Inferior parietal cortex (tissue), 1 donor: Measurements from ENCODE around the gene ANKMY2.
"Not testable (repeated sequence)": the region's sequence is repeated elsewhere in the genome, so short reads cannot be mapped to it uniquely, and the experiment has no call there.

Experiments
- DNase-seq: peaks from one replicate; pipeline ENCODE4 v3.0.0-alpha.2; 2016; ENCODE audit errors: extremely low spot score

ANKMY2 gene

DNA sequence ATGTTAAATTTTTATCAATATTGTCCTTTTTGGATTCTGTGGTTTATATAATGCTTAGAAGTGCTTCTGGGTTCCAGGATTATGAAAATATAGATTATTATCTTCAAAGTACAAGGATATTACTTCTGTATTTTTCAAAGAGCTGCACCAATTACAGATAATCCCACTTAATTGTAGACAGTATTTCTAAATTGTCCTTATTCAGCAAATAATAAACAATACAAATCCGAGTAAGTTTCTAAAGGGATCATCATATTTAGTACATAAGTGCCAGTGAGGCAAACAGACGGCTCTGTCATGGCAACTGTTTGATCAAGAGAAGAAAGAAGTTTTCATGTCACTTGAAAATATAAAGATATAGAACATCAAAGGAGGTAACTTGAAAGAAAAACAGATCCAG lies 19.2 kb downstream of the ANKMY2 start:
- no peak for DNase-seq

DNA sequence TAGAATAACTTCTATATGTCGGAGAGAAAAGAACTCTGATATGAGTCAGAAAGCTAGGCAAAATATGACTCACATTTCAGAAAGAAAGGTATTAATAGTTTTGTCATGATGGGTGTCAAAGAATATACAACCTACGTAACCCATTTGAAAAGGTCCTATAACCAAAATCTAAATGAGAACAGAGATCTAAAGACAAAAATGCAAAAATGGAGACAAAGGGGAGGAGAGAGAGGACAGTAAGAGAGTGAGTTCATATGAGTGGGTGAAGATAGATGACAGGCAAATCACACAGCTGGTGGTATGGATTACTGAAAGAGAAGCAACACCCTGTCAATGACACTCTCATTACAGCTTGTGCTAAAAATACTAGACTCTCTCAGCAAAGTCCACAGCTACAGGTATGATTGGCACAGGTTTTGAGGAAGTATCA lies 25.6 kb downstream of the ANKMY2 start:
- DNase-seq, result no peak

DNA sequence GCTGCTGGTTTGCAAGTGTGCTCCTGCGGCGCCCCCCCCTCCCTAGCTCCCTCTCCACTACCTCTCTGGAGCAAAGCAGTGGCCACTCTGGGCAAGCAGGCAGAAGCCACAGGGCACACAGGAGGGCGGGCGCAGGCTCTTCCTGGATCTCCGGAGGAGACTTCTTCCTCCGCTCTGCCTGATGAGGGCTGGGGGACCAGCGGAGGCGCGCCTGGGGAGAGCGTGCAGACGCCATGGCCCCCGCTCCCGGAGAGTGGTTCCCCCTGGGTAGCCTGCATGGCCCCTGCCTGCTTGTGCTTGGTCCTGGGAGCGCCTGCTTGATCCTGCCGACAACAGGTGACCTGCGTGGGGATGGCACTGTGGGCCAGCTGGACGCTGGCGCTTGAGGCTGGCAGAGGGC lies 29.0 kb downstream of the ANKMY2 start:
- DNase-seq, result no peak

GRCh38 chr7:16616122-16616521 lies 29.4 kb downstream of the ANKMY2 start:
- no peak for DNase-seq

DNA sequence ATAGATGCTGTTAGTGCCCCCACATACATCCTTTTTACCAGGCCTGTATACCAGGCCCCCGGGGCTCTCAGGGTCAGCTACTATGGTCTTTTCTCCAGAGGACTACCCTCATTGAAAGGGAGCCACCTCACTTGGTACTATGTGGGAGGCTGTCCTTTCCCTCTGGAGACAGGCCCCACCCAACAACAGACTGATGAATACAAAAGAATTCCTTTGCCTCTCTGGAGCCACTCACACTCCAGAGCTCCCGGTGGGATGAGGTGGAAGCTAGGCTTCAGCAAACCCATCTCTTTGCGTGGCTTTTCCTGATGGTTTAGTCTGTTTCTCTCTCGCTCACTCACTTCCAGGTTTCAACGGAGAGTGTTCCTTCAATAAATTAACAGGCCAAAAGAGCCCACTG lies 30.3 kb downstream of the ANKMY2 start:
- no peak for DNase-seq

DNA sequence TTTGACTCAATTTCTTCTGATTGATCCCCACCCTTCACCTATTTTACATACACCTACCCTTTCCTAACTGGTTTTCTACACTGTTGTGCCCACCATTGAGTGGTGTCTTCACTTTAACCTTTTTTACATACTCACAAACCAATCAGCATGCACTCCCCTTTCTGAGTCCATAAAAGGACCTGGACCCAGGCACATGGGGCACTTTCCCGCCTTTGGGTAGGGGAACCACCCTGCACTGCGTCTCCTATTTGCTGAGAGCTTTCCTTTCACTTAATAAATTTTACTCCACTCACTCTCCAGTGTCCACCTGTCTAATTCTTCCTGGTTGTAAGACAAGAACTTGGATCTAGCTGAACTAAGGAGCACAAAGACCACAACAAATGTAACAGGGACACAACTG lies 33.8 kb downstream of the ANKMY2 start:
- DNase-seq, result no peak

DNA sequence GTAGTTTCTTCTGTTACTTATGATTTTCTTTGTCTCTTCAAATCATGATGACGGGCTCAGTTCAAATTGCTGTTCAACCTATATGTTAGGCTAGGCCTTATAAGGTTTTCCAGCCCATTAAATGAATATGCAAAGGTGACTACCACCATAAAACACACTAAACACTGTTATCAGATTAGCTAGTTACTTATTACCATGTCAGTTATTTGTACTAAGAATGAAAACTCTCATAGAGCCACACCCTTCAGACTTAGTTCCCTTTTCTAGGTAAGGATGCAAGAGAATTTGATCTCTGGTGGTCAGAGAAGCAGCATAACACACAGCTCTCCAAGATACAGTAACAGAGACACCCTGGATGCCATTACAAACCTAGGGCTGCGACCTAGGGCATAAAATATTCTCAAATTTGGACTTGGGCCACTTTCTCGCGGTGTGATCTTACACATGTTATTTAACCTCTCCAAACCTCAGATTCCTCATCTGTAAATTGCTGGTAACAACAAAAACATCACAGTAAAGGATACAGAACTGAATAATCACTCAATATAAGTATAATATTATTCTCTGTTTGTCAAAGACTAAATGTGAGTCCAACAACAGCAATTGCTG lies 35.6 kb downstream of the ANKMY2 start:
- DNase-seq, result no peak

DNA sequence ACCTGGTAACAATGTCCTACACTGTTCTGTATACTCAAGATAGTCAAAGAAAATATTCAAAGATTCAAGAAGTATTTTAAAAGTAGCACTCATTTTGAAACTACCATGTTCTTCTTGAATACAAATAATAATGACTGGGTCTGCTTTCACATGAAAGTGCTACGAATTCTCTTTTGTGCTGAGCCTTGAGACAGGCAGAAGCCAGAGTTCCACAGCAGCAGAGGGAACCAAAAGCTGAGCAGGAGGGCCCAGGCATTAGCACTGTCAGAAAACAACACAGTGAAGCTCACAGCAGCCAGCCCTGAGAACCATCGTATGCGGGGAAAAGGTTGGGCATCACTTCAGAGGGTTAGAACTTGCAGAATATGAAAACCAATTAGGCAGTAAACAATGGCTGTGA lies 38.9 kb downstream of the ANKMY2 start:
- no peak for DNase-seq

DNA sequence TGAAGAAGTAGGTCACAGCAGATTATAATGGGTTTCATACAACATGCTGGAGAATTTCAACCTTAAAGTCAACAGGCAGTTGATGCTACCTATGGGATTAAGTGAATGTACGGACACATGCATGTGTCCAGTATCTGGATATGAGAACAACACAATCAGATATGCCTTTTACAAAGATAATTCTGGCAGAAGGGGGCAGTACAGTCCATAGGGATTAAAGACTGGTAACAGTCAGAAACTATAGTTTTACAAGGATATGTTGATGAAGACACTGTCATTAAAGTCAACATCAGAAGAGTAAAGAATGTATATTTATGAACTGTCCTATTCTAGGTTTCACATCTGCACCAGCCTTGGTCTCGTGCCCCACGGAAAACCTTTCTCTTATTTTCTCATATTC lies 41.5 kb downstream of the ANKMY2 start:
- peak; percentile 49 for DNase-seq

DNA sequence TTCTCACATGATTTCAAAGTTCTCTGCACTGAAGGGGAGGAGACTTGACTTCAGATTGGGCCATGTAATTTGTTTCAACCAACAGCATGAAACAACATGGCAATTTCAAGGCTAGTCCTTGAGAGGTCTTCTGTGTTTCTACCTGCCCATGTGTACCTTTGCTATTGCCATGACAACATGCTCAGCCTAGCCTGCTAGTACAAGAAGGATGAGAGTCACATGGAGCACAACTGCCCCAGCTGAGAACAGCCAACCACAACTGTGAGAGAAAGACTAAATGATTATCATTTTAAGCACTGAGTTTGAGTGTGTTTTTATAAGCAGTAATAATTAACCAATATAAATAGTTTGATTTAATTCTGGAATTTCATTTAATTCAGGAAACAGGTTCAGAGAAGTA lies 41.9 kb downstream of the ANKMY2 start:
- DNase-seq, result no peak

- no peak for DNase-seq
Observed at GRCh38 chr7:16599860-16600259, 45.7 kb downstream of the ANKMY2 start.

- DNase-seq, result no peak
Observed at GRCh38 chr7:16598015-16598414, 47.5 kb downstream of the ANKMY2 start.

DNA sequence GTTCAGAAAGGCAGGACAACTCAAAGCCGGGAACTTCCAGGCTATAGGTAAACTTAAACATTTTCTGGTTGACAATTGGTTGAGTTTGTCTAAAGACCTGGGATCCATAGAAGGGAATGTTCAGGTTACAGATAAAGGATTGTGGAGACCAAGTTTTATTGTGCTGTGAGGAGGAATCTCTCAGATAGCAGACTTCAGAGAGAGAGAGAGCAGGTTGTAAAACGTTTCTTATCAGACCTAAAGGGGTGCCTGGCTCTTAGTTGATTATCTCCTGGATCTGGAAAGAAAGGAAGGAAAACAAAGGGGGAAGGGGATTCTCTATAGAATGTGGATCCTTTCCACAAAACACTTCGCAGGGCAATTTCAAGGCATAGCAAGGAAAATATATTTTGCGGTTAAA lies 50.0 kb downstream of the ANKMY2 start:
- not testable (repeated sequence) for DNase-seq

DNA sequence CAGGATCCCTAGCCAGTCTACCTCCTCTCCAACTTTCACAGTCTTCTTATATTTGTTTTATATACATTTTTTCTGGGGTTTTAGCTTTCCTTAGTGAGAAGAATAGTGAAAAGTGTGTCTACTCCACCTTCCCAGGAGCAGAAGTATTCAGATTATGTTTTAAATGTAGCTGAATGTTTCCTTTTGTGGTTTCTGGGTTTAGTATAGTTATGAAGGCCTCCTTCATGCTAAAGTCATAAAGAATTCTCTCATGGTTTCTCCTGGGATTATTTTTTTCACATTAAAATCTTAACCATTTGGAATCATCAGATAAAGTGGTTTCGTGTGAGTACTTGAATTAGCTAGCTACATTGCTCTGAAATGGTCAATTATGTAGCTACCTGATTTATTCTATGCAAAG lies 50.9 kb downstream of the ANKMY2 start:
- no peak for DNase-seq

GRCh38 chr7:16594061-16594460 lies 51.5 kb downstream of the ANKMY2 start:
- DNase-seq, result no peak

GRCh38 chr7:16592395-16592794 lies 53.2 kb downstream of the ANKMY2 start:
- DNase-seq, result no peak

- no peak for DNase-seq
Observed at GRCh38 chr7:16590424-16590823, 55.1 kb downstream of the ANKMY2 start.

DNA sequence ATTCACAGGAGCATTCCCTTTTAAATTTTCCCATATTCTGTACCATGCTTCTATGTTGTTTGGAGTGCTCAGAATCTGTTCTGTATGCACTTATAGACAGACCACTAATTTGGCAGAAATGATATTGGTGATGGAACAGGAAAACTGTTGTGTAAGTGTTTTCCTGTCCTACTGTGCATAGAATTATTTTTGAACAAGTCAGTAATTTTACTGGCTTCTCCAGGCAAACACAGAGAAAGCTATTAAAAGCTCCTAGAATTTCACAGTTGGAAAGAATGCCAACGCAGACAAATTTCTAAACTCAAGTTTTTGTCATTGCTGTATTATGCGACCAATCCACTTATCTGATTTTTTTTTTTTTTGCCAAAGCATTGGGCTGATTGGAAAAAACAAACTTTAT lies 55.7 kb downstream of the ANKMY2 start:
- DNase-seq, result peak; percentile 39

DNA sequence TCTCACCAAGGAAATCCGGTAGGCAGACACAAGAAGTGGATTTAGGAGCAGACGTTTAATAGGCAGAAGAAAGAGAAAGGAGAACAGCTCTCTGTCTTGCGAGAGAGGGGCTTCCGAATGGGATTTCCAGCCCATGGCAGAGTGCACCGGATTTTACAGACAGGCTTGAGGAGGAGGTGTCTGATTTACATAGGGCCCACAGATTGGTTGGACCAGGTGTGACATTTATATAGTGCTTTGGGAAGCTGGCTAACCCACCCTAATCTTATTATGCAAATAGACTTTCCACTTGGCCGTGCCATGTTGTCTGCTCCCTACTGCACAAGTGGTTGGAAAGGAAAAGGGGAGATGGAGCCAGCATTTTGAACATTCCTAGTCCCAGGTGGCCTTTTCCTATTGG lies 57.8 kb downstream of the ANKMY2 start:
- DNase-seq, result no peak

- no peak for DNase-seq
Observed at GRCh38 chr7:16587129-16587528, 58.4 kb downstream of the ANKMY2 start.

DNA sequence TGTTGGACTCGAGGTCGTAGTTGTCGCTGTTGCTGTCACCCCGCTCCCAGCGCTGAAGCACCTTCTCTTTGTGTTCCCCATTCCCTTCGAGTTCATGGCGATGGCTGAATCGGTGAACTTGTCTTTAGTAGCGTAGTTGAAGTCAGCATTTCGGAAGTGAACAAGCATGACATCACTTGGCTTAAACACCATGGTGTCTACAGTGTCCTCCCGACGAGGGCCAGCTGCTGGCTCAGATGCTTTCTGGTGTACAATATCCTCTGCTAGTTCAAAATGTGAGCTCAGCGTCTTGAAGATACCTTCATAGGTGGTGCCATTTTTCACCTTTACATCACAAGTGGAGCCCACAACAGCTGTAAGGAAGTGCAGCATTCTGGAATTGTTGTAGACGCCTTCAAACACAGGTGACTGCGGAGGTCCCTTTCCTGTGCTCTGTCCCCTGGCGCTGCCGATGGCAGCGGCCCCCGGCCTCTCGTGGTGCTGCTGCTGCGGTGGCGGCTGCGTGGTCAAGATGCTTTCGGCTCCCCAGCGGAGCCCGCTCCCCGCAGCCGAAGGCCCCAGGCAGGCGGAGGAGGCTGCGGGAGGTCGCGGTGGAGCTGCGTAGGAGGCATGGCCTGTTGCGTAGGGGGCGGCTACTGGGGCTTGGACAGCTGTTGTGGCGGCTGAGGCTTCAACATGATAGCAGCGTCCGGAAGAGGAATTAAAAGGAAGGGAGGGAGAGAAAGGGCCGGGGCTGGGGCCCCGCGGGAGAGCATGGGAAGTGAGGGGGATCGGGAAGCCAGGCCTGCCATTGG lies 59.3 kb downstream of the ANKMY2 start:
- DNase-seq, result no peak

- no peak for DNase-seq
Observed at GRCh38 chr7:16585540-16585939, 60.0 kb downstream of the ANKMY2 start.

DNA sequence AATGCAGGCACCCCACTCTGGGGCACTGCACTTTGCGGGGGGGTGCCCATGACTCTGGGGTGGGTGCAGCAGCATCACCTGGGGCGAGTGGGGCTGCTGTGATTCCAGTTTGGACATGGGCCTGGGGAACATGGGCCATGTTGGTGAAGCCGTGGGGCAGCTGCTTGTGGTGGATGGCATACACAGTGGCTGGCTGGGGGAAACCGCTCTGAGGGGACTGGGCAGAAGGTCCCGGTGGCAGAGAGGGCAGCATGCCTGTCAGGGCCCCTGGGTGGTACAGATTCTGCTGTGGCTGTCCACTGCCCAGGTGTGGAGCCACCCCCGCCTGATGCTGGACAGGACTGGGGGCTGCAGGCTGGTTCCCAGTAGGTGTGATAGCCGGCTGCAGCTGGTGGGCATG lies 61.7 kb downstream of the ANKMY2 start:
- no peak for DNase-seq

- DNase-seq, result no peak
Observed at GRCh38 chr7:16581286-16581685, 64.3 kb downstream of the ANKMY2 start.
